Measurements from ENCODE around the gene ITGB5.

Gene ITGB5

GRCh38 chr3:124851905-124852304 is 35.3 kb downstream of the ITGB5 start:
- no peak for DNase-seq (ENCODE audit: insufficient read length, low spot score)
- FAIRE-seq, result no peak
- TF ChIP-seq POU2F2 (IDR thresholded peaks at IDR 0.05; ENCODE audit: low read depth, low read length) (no peak), SPI1 (IDR thresholded peaks at IDR 0.05; ENCODE audit: low read depth, low read length) (no peak), POLR2A (IDR thresholded peaks at IDR 0.05; ENCODE audit: low read depth, low read length) (no peak), TAF1 (IDR thresholded peaks at IDR 0.05; ENCODE audit: low read depth, low read length) (no peak), PAX5 (IDR thresholded peaks at IDR 0.05; ENCODE audit: insufficient read depth, low read length, severe bottlenecking) (no peak), POLR2AphosphoS5 (IDR thresholded peaks at IDR 0.05; ENCODE audit: low read depth, low read length) (no peak)

- no peak for DNase-seq (ENCODE audit: insufficient read length, low spot score)
- TF ChIP-seq SPI1 (IDR thresholded peaks at IDR 0.05; ENCODE audit: low read depth, low read length), result no peak
- no peak for TF ChIP-seq POLR2A (IDR thresholded peaks at IDR 0.05; ENCODE audit: low read depth, low read length)
- TF ChIP-seq POU2F2 (IDR thresholded peaks at IDR 0.05; ENCODE audit: low read depth, low read length), result no peak
- TF ChIP-seq PAX5 (IDR thresholded peaks at IDR 0.05; ENCODE audit: insufficient read depth, low read length, severe bottlenecking), result no peak
- no peak for TF ChIP-seq TAF1 (IDR thresholded peaks at IDR 0.05; ENCODE audit: low read depth, low read length)
- TF ChIP-seq POLR2AphosphoS5 (IDR thresholded peaks at IDR 0.05; ENCODE audit: low read depth, low read length), result no peak
- no peak for FAIRE-seq
Measured at GRCh38 chr3:124851136-124851535, 36.0 kb downstream of the ITGB5 start.

GRCh38 chr3:124850633-124851032 is 36.5 kb downstream of the ITGB5 start:
- no peak for FAIRE-seq
- TF ChIP-seq SPI1 (IDR thresholded peaks at IDR 0.05; ENCODE audit: low read depth, low read length), result no peak
- no peak for DNase-seq (ENCODE audit: insufficient read length, low spot score)

- FAIRE-seq (no peak), DNase-seq (ENCODE audit: insufficient read length, low spot score) (no peak)
- TF ChIP-seq SPI1 (IDR thresholded peaks at IDR 0.05; ENCODE audit: low read depth, low read length) (no peak), POLR2A (IDR thresholded peaks at IDR 0.05; ENCODE audit: low read depth, low read length) (no peak), POU2F2 (IDR thresholded peaks at IDR 0.05; ENCODE audit: low read depth, low read length) (no peak), TAF1 (IDR thresholded peaks at IDR 0.05; ENCODE audit: low read depth, low read length) (no peak), POLR2AphosphoS5 (IDR thresholded peaks at IDR 0.05; ENCODE audit: low read depth, low read length) (no peak), PAX5 (IDR thresholded peaks at IDR 0.05; ENCODE audit: insufficient read depth, low read length, severe bottlenecking) (no peak)
Measured at GRCh38 chr3:124850212-124850611, 37.0 kb downstream of the ITGB5 start.

- TF ChIP-seq PAX5 (IDR thresholded peaks at IDR 0.05; ENCODE audit: insufficient read depth, low read length, severe bottlenecking), result no peak
- no peak for TF ChIP-seq POLR2A (IDR thresholded peaks at IDR 0.05; ENCODE audit: low read depth, low read length)
- no peak for TF ChIP-seq SPI1 (IDR thresholded peaks at IDR 0.05; ENCODE audit: low read depth, low read length)
- TF ChIP-seq POU2F2 (IDR thresholded peaks at IDR 0.05; ENCODE audit: low read depth, low read length), result no peak
- no peak for TF ChIP-seq TAF1 (IDR thresholded peaks at IDR 0.05; ENCODE audit: low read depth, low read length)
- no peak for TF ChIP-seq POLR2AphosphoS5 (IDR thresholded peaks at IDR 0.05; ENCODE audit: low read depth, low read length)
- FAIRE-seq, result no peak
- DNase-seq (ENCODE audit: insufficient read length, low spot score), result no peak
Measured at GRCh38 chr3:124848300-124848699, 38.9 kb downstream of the ITGB5 start.

- TF ChIP-seq TAF1 (IDR thresholded peaks at IDR 0.05; ENCODE audit: low read depth, low read length) (no peak), SPI1 (IDR thresholded peaks at IDR 0.05; ENCODE audit: low read depth, low read length) (no peak), POLR2AphosphoS5 (IDR thresholded peaks at IDR 0.05; ENCODE audit: low read depth, low read length) (no peak), POLR2A (IDR thresholded peaks at IDR 0.05; ENCODE audit: low read depth, low read length) (no peak), PAX5 (IDR thresholded peaks at IDR 0.05; ENCODE audit: insufficient read depth, low read length, severe bottlenecking) (no peak), POU2F2 (IDR thresholded peaks at IDR 0.05; ENCODE audit: low read depth, low read length) (no peak)
- DNase-seq (ENCODE audit: insufficient read length, low spot score), result no peak
- no peak for FAIRE-seq
Measured at GRCh38 chr3:124847863-124848262, 39.3 kb downstream of the ITGB5 start.

GRCh38 chr3:124847051-124847450 is 40.1 kb downstream of the ITGB5 start:
- TF ChIP-seq POLR2A (IDR thresholded peaks at IDR 0.05; ENCODE audit: low read depth, low read length), result no peak
- TF ChIP-seq POU2F2 (IDR thresholded peaks at IDR 0.05; ENCODE audit: low read depth, low read length), result no peak
- TF ChIP-seq TAF1 (IDR thresholded peaks at IDR 0.05; ENCODE audit: low read depth, low read length), result no peak
- TF ChIP-seq PAX5 (IDR thresholded peaks at IDR 0.05; ENCODE audit: insufficient read depth, low read length, severe bottlenecking), result no peak

GRCh38 chr3:124846189-124846588 is 41.0 kb downstream of the ITGB5 start:
- no peak for DNase-seq (ENCODE audit: insufficient read length, low spot score)
- FAIRE-seq, result no peak
- no peak for TF ChIP-seq POLR2AphosphoS5 (IDR thresholded peaks at IDR 0.05; ENCODE audit: low read depth, low read length)
- TF ChIP-seq POLR2A (IDR thresholded peaks at IDR 0.05; ENCODE audit: low read depth, low read length), result no peak
- TF ChIP-seq TAF1 (IDR thresholded peaks at IDR 0.05; ENCODE audit: low read depth, low read length), result no peak
- no peak for TF ChIP-seq PAX5 (IDR thresholded peaks at IDR 0.05; ENCODE audit: insufficient read depth, low read length, severe bottlenecking)
- no peak for TF ChIP-seq SPI1 (IDR thresholded peaks at IDR 0.05; ENCODE audit: low read depth, low read length)
- no peak for TF ChIP-seq POU2F2 (IDR thresholded peaks at IDR 0.05; ENCODE audit: low read depth, low read length)

More at GRCh38 chr3:124847051-124847450, 40.1 kb downstream of the ITGB5 start:
- FAIRE-seq (no peak), DNase-seq (ENCODE audit: insufficient read length, low spot score) (no peak)

- FAIRE-seq, result no peak
- TF ChIP-seq POLR2A (IDR thresholded peaks at IDR 0.05; ENCODE audit: low read depth, low read length) (no peak), POU2F2 (IDR thresholded peaks at IDR 0.05; ENCODE audit: low read depth, low read length) (no peak), SPI1 (IDR thresholded peaks at IDR 0.05; ENCODE audit: low read depth, low read length) (no peak), TAF1 (IDR thresholded peaks at IDR 0.05; ENCODE audit: low read depth, low read length) (no peak), PAX5 (IDR thresholded peaks at IDR 0.05; ENCODE audit: insufficient read depth, low read length, severe bottlenecking) (no peak), POLR2AphosphoS5 (IDR thresholded peaks at IDR 0.05; ENCODE audit: low read depth, low read length) (no peak)
- no peak for DNase-seq (ENCODE audit: insufficient read length, low spot score)
Measured at GRCh38 chr3:124845406-124845805, 41.8 kb downstream of the ITGB5 start.

GRCh38 chr3:124843506-124844177 is 43.5 kb downstream of the ITGB5 start:
- TF ChIP-seq POU2F2 (IDR thresholded peaks at IDR 0.05; ENCODE audit: low read depth, low read length) (no peak), POLR2A (IDR thresholded peaks at IDR 0.05; ENCODE audit: low read depth, low read length) (no peak), TAF1 (IDR thresholded peaks at IDR 0.05; ENCODE audit: low read depth, low read length) (no peak), PAX5 (IDR thresholded peaks at IDR 0.05; ENCODE audit: insufficient read depth, low read length, severe bottlenecking) (no peak), SPI1 (IDR thresholded peaks at IDR 0.05; ENCODE audit: low read depth, low read length) (no peak), POLR2AphosphoS5 (IDR thresholded peaks at IDR 0.05; ENCODE audit: low read depth, low read length) (no peak)
- no peak for DNase-seq (ENCODE audit: insufficient read length, low spot score)
- no peak for FAIRE-seq
